Raji (cell line): ENCODE data around the gene WWOX.

Experiments used
- POLR2A ChIP-seq: IDR thresholded peaks from 2 replicates; pipeline ENCODE4 v1.6.1; 2011; ENCODE audit warnings: low read depth, low read length, control low read depth; ENCODE audit not compliant: insufficient read depth

WWOX gene

GRCh38 chr16:79093554-79093967 is 994.1 kb downstream of the WWOX start:
- no peak for TF ChIP-seq POLR2A

DNA sequence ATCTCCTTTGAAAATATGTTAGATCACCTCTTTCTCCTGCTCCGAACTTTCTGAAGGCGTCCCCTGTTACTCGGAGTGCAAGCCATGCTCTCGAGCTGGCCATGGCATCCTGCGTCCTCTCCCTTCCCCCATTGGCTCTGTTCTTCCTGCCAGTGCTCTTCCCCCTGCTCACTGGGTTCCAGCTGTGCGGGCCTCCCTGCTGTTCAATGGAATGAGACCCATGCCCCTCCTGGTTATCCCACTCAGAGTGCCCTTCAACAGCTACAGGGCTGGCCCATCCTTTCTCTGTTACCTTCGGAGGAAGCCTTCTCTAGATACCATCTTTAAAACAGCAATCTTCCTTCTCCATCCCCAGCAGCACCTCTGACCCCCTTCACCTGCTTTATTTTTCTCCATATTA is 996.8 kb downstream of the WWOX start:
- TF ChIP-seq POLR2A: no peak

GRCh38 chr16:79097166-79097565 is 997.7 kb downstream of the WWOX start:
- TF ChIP-seq POLR2A: no peak

- TF ChIP-seq POLR2A: no peak
Observed at GRCh38 chr16:79097771-79098170, 998.3 kb downstream of the WWOX start.

- no peak for TF ChIP-seq POLR2A
Observed at GRCh38 chr16:79098907-79099306, 999.5 kb downstream of the WWOX start.

DNA sequence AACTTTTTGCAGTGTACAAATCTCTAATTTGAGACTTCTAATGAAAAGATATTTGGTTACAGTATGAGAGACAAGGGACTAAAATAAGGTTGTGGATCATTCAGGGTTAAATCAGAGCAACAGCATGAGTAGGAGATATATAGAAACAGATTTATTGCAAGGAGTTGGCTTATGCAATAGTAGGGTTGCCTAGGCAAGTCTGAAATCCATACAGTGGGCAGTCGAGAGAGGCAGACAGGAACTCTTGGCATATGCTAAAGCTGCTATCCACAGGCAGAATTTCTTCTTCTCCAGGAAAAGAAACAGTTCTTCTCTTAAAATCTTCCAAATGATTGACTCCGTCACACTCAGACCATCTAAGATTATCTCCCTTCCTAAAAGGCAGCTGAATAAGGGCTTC is 1000.3 kb downstream of the WWOX start:
- TF ChIP-seq POLR2A: no peak

GRCh38 chr16:79100447-79100846 is 1001.0 kb downstream of the WWOX start:
- TF ChIP-seq POLR2A: no peak

DNA sequence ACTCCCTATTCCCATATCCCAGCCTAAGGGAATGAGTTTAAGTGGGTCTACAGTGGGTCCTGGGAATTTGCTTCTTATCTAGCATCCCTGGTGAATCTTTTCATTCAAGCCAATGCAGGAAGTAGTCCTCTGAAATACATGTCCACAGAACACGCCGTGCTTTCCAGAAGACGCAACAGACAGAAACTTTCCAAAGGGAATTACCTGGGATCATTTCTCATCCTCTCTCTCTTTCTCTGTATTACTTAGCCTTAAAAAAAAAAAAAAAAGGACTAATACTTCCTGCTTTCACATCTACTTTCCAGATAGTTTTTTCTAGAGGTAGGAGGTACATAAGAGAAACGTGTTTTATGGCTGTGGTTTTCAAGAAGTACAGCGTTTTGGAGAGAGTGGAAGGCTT is 1002.0 kb downstream of the WWOX start:
- TF ChIP-seq POLR2A: no peak

GRCh38 chr16:79104567-79104966 is 1005.1 kb downstream of the WWOX start:
- TF ChIP-seq POLR2A: no peak

GRCh38 chr16:79107301-79107700 is 1007.8 kb downstream of the WWOX start:
- TF ChIP-seq POLR2A: no peak

DNA sequence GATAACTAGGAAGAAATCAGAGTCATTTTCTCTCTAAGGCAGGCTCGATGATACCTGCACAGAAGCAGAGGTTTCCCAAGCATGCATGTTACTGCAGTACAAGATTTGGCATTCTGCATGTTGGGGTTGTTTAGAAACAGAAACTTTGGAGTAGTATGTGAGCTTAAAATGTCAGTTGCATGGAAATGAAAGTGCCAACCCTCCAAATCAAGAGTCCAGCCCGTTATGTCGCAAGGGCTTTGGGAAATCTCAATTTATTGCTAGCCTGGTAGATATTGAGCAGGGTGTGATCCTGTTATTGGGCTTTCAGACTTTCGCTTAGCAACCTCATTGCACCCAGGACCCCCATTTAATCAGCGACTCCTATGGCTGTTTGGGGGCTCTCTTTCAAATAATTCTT is 1010.3 kb downstream of the WWOX start:
- TF ChIP-seq POLR2A: no peak

DNA sequence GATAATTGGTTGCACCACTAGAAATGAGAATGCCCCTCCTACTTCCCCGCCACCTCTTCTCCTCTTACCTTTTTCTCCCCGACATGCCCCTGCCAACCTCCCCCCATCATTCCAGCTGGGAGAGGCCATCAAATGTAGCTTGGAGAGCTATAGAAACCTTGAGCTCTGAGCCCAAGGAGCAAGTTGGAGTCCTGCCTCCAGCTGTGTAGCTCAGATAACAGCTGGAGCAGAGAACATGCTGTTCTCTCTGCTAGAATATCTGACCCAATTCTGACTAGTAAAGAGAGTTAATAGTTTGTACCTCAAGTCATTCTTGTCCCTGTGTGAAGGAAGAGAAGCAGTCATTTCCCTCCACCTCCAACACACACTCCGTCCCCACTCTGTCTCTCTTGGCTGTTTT is 1010.8 kb downstream of the WWOX start:
- no peak for TF ChIP-seq POLR2A

- no peak for TF ChIP-seq POLR2A
Observed at GRCh38 chr16:79110953-79111352, 1011.5 kb downstream of the WWOX start.

GRCh38 chr16:79112462-79112861 is 1013.0 kb downstream of the WWOX start:
- TF ChIP-seq POLR2A: no peak

DNA sequence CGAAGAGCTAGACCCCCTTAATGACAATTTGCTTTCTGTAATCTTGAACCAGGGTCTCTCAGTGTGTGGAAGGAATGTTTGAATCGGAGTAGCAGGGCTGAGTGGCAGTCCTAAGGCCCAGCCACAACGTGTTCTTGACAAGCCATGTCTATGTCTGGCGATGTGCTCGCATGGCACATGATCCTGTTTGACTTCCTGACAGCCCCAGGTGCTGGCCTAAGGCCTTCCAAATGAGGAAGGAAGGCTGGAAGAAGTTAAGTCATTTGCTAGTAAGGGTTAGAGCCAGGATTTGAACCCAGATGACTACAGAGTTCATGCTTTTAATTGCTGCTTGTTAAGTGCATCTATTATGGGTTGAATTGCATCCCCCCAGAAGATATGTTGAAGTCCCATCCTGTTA is 1014.4 kb downstream of the WWOX start:
- no peak for TF ChIP-seq POLR2A

- no peak for TF ChIP-seq POLR2A
Observed at GRCh38 chr16:79114759-79115158, 1015.3 kb downstream of the WWOX start.

- no peak for TF ChIP-seq POLR2A
Observed at GRCh38 chr16:79121906-79122305, 1022.5 kb downstream of the WWOX start.

DNA sequence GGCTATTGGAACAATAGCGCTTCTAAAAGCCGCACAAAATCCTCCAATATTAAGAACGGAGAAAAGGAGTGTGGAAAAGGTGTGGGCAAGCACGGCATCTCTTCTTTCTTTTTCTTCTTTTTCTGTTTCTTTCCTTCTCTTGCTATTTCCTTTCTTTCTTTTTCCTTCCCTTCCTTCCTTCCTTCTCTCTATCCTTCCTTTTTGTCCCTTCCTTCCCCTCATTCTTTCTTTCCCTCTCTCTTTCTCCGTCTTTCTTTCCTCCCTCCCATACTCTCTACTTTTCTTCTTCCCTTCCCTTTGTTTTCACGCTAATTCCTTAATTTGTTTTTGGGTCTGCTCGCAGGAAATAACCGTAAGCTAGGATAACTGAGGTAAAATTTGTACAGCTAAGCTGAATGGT is 1022.9 kb downstream of the WWOX start:
- TF ChIP-seq POLR2A: no peak
